Measurements from ENCODE around the gene MYRFL. TPM values are rescaled to one million over a fixed set of nuclear protein-coding genes. Genes with fewer than 3 reads are reported as not detected.

Gene MYRFL
- total RNA-seq, 2 donors from 2014 or later: not detected

DNA sequence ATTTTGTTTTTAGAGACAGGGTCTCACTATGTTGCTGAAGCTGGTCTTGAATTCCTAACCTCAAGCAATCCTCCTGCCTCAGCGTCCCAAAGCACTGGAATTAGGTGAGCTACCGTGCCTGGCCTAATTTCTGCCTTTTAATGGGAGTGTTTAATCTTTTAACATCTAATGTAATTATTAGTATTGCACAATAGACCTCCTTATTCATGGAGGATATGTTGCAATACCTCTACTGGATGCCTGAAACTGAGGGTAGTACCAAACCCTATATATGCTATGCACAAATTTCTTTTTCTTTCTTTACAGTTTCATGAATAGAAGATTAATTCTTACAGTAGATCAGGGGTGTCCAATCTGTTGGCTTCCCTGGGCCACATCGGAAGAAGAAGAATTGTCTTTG lies 47.8 kb downstream of the MYRFL start:
- Histone ChIP-seq H3K9me3 (no peaks in the 10 kb centered on the region), H3K27ac (no peak overlapping the region), H3K4me3 (no peak overlapping the region), H3K36me3 (no peaks in the 10 kb centered on the region), H3K4me1 (no peaks in the 10 kb centered on the region), H3K27me3 (no peaks in the 10 kb centered on the region)
- DNase-seq (ENCODE audit: low spot score): no peak
- TF ChIP-seq, protein P1, sequence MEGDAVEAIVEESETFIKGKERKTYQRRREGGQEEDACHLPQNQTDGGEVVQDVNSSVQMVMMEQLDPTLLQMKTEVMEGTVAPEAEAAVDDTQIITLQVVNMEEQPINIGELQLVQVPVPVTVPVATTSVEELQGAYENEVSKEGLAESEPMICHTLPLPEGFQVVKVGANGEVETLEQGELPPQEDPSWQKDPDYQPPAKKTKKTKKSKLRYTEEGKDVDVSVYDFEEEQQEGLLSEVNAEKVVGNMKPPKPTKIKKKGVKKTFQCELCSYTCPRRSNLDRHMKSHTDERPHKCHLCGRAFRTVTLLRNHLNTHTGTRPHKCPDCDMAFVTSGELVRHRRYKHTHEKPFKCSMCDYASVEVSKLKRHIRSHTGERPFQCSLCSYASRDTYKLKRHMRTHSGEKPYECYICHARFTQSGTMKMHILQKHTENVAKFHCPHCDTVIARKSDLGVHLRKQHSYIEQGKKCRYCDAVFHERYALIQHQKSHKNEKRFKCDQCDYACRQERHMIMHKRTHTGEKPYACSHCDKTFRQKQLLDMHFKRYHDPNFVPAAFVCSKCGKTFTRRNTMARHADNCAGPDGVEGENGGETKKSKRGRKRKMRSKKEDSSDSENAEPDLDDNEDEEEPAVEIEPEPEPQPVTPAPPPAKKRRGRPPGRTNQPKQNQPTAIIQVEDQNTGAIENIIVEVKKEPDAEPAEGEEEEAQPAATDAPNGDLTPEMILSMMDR (IDR thresholded peaks at IDR 0.05): no peak

DNA sequence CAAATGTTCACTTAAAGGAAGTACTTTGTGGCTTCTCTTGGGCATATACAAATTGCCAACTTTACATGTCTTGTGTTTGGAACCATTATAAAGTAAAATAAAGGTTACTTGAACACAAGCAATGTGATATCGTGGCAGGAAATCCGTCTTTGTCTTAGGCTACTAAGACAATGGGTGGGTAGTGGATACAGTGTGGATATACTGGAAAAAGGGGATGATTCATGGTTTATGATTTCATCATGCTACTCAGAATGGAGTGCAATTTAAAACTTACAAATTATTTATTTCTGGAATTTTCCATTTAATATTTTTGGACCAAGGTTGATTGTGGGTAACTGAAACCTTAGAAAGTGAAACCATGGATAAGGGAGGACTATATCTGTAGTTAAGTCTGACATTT lies 48.4 kb downstream of the MYRFL start:
- no peaks in the 10 kb centered on the region for H3K4me1 ChIP-seq

DNA sequence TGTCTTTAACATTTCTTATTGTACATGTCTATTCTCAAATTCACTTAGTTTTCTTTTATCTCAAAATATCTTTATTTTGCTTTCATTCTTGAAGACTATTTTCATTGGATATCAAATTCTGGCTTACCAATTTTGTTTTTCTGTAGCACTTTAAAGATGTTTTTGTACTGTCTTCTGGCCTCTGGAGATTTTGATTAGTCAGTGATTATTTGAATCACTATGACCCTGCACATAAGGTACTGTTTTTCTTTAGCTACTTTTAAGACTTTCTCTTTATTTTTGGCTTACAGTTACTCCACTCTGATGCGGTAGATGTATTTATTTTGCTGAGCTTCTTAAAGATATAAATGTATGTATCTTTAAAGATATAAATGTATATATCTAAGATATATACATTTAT lies 49.6 kb downstream of the MYRFL start:
- TF ChIP-seq, protein P1 (IDR thresholded peaks at IDR 0.05): no peak
- H3K36me3 ChIP-seq: no peaks in the 10 kb centered on the region
- DNase-seq (ENCODE audit: low spot score): no peak
- H3K4me1 ChIP-seq: peaks cover 0 to 10% of the 10 kb centered on the region in 2 donors
- no peaks in the 10 kb centered on the region for H3K27me3 ChIP-seq
- H3K9me3 ChIP-seq: no peaks in the 10 kb centered on the region
- no peak overlapping the region for H3K27ac ChIP-seq
- no peak overlapping the region for H3K4me3 ChIP-seq

More for the DNA sequence above, 48.4 kb downstream of the MYRFL start:
- no peak for DNase-seq (ENCODE audit: low spot score)
- H3K4me3 ChIP-seq: no peak overlapping the region
- TF ChIP-seq, protein P1 (IDR thresholded peaks at IDR 0.05): no peak
- H3K27ac ChIP-seq: no peak overlapping the region
- no peaks in the 10 kb centered on the region for H3K9me3 ChIP-seq
- no peaks in the 10 kb centered on the region for H3K36me3 ChIP-seq
- no peaks in the 10 kb centered on the region for H3K27me3 ChIP-seq

DNA sequence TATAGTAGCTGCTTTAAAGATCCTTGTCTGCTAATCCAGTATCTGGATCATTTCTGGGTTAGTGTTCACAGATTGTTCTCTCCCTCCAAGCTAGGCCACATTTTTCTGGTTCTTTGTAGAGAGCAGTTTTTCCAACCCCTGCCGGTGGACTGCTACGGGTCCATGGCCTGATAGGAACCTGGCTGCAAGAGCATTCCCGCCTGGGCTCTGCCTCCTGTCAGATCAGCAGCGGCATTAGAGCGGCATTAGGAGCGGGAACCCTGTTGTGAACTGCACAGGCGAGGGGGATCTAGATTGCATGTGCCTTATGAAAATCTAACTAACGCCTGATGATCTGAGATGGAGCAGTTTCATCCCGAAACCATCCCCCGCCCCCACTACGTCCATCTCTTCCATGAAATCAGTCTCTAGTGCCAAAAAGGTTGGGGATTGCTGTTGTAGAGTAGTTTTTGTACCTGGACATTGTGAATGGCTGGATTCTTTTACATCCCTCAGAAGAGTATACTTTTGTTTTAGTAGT lies 50.4 kb downstream of the MYRFL start:
- no peak for DNase-seq (ENCODE audit: low spot score)
- H3K4me1 ChIP-seq: peaks cover 0 to 10% of the 10 kb centered on the region in 2 donors
- TF ChIP-seq, protein P1 (IDR thresholded peaks at IDR 0.05): no peak
- H3K9me3 ChIP-seq: no peaks in the 10 kb centered on the region
- H3K27me3 ChIP-seq: no peaks in the 10 kb centered on the region
- no peaks in the 10 kb centered on the region for H3K36me3 ChIP-seq
- no peak overlapping the region for H3K4me3 ChIP-seq
- no peak overlapping the region for H3K27ac ChIP-seq

DNA sequence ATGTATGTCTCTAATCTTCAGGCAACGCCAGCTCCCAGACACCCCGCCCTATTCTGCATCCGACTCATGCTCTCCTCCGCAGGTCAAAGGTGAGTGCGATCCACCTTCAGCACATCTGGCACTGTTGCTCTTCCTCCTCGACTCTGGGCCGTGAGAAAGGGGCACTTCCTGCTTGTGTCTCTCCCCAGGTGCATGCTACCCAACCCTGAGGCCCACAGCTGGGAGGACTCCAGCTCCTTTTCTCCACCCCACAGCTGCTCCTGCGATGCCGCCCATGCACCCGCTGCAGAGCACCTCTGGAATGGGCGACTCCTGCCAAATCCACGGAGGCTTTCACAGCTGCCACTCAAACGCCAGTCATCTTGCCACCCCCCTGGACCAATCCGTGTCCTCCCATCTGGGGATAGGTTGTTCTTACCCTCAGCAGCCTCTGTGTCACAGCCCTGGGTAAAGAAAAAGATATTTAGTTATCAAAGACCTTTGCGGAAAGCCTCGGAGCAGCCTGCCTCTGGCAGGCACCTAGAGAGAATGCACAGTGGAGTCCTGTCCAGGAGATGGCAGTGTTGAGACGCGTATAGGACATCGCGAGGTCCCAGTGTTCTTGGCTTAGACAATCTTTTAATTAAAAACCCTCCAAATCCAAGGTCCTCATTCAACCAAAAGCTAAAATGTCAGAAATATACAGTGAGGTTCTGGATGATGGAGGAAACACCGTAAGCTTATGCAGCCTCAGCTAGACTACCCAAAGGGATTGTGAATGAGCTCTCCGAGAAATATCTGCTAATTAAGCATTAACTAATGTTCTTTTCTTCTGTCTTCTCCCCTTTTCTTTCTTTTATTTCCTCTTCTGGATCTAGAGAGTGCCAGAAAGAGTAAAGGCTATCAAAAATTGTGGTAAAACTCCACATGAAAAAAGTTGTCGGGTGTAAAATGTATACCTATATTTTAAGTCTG lies 54.3 kb downstream of the MYRFL start:
- H3K36me3 ChIP-seq: no peaks in the 10 kb centered on the region
- TF ChIP-seq, protein P1 (IDR thresholded peaks at IDR 0.05): peak; percentile 89
- H3K4me3 ChIP-seq: peak overlapping the region in 1 of 2 donors; percentile 25
- peaks cover 0 to 10% of the 10 kb centered on the region in 2 donors for H3K4me1 ChIP-seq
- H3K27me3 ChIP-seq: no peaks in the 10 kb centered on the region
- DNase-seq (ENCODE audit: low spot score): peak; percentile 70
- no peaks in the 10 kb centered on the region for H3K9me3 ChIP-seq
- H3K27ac ChIP-seq: no peak overlapping the region
